HL-60/S4 (cell line): ENCODE data around the gene RTKN.

Source experiments
- in situ Hi-C: fragments of 300-500 bp; cut with MboI; formaldehyde crosslinking; loops from 2 replicates; pipeline ENCODE4 v1.14.3; 2022; ENCODE audit warnings: low sequenced_read_pairs

The RTKN gene

GRCh38 chr2:74387346-74387745 lies 54.4 kb downstream of the RTKN start:
- in situ Hi-C loops, result no loop called here

DNA sequence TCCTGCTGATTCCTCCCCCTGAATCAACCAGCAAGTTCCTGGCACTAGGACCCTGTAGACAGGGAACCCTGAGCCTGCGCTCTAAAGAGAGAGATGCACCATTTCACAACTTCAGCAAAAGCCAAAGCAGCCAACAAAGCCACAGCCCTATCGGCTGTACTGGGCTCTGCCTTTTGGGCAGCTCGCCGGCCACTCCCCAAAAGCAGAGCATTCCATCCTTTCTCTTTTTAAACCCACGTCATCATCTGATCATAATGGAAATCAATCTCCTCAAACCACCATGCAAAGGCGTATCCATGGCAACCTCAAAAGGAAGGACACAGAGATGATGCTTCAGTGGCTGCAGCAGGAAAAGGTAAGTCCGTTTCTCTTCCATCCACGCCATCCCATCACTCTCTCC lies 56.3 kb downstream of the RTKN start:
- in situ Hi-C loops, result no loop called here

- in situ Hi-C loops, result no loop called here
These were observed 57.7 kb downstream of the RTKN start for GRCh38 chr2:74384051-74384450.

- in situ Hi-C loops, result no loop called here
These were observed 58.5 kb downstream of the RTKN start for GRCh38 chr2:74383254-74383653.

- in situ Hi-C loops, result no loop called here
These were observed 60.0 kb downstream of the RTKN start for GRCh38 chr2:74381751-74382150.

- in situ Hi-C loops, result no loop called here
These were observed 61.6 kb downstream of the RTKN start, which contains the start of gene DCTN1 for GRCh38 chr2:74379851-74380789. Gene DCTN1, minus strand, starts transcription at chr2:74380311. Its CDS starts 274 bp downstream, at chr2:74380037.

DNA sequence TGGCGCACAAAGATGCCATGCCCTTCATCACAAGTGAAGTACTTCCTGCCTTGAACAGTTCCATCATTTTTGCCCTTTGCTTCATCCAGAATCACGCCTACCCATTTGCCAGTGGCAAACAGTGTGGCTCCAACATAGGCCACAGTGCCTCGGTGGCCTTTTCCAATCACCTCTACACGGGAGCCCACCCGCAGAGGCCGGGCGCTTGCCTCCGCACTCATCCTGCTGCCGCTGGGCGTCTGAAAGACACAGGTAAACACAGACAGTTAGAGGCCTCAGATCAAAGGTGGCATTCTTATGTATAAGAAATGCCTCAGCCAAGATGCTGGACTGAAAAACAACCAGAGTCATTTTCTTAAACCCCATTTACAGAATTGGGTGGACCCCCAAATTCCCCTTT lies 63.7 kb downstream of the RTKN start:
- in situ Hi-C loops, result no loop called here

- in situ Hi-C loops, result no loop called here
These were observed 65.9 kb downstream of the RTKN start for GRCh38 chr2:74375838-74376237.
